ENCODE results near the gene S100A7A.

DNA sequence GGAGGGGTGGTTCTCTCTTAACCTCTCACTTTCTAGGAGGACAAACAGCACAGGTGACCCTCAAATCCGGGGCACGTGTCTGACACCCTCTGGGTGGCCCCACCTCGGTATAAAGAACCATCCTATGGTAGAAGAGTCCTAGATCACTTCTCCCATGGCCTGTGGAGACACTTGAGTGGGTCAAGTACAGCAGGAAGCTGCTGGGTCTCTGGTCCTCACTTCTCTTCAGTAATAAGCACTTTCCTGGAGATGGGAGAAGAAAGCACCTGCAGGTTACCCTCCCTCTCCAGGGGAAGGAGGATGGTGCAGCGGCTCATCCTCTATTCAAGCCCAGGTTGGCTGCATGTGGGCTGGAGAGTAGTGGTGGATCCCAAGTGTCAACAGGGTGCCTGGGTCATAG is 27.2 kb downstream of the S100A7A start:
- TF ChIP-seq, protein P1, sequence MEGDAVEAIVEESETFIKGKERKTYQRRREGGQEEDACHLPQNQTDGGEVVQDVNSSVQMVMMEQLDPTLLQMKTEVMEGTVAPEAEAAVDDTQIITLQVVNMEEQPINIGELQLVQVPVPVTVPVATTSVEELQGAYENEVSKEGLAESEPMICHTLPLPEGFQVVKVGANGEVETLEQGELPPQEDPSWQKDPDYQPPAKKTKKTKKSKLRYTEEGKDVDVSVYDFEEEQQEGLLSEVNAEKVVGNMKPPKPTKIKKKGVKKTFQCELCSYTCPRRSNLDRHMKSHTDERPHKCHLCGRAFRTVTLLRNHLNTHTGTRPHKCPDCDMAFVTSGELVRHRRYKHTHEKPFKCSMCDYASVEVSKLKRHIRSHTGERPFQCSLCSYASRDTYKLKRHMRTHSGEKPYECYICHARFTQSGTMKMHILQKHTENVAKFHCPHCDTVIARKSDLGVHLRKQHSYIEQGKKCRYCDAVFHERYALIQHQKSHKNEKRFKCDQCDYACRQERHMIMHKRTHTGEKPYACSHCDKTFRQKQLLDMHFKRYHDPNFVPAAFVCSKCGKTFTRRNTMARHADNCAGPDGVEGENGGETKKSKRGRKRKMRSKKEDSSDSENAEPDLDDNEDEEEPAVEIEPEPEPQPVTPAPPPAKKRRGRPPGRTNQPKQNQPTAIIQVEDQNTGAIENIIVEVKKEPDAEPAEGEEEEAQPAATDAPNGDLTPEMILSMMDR (IDR thresholded peaks at IDR 0.05; ENCODE audit: extremely low read depth in 1 of 2, insufficient read depth in 1 of 2, low read depth in 1 of 2, low read length in 2 of 2): no peak
- no peak for TF ChIP-seq MYC (IDR thresholded peaks at IDR 0.05; ENCODE audit: low read depth, low read length)

Measured in endothelial cell of umbilical vein (primary cell).